SK-N-SH (cell line): ENCODE data around the gene CD68.

Experiments used
- CHD2 ChIP-seq: fragments of 150-350 bp; IDR thresholded peaks from 2 replicates; pipeline ENCODE4 v1.6.1; 2018; ENCODE audit warnings: low read length; ENCODE audit not compliant: partially characterized antibody
- CTCF ChIP-seq: fragments of 200-600 bp; sonication (generic); IDR thresholded peaks from 2 replicates; pipeline ENCODE4 v1.6.1; 2017; ENCODE audit warnings: antibody characterized with exemption, mild to moderate bottlenecking, moderate library complexity
- EZH2phosphoT487 ChIP-seq: fragments of 200-600 bp; sonication (generic); IDR thresholded peaks from 2 replicates; pipeline ENCODE4 v1.6.1; 2017; ENCODE audit warnings: low read depth, mixed run types, mild to moderate bottlenecking, antibody characterized with exemption, moderate library complexity, borderline replicate concordance
- FOXM1 ChIP-seq: IDR thresholded peaks from 2 replicates; pipeline ENCODE4 v1.4.0; 2012; ENCODE audit warnings: low read depth, mild to moderate bottlenecking

DNA sequence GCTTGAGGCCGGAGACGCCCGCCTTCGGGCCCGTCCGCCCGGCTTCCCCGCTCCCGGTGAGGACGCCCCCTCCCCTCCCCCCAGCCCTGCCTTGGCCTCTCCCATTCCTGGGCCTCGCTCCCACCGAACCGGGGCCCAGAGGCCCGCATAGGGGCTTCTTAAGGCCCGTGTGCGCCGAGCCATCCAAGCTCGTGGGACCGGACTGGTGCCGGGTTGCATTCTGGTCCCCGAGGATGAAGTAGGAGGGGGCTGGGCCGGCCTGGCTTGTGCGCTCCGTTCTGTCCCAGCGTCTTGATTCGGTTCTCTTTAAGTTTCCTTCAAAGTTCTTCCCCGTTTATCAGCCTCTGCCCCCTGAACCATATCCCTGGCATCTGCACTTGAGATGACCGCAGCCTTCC is 17.2 kb upstream of the CD68 start:
- TF ChIP-seq CHD2 (no peak), EZH2phosphoT487 (no peak), FOXM1 (no peak), CTCF (no peak)
